Endothelial cell of umbilical vein (primary cell): ENCODE results near the gene SGMS2. TPM values are rescaled to one million over a fixed set of nuclear protein-coding genes. Genes with fewer than 3 reads are reported as not detected.

ENCODE experiments used
- BruUV-seq: library from RNA; stranded (reverse); fragments of 400-500 nt; replicated peaks from 2 replicates; lab custom pipeline; 2021; lab: Mats Ljungman, UMichigan
- CTCF ChIA-PET: fragments of 300-600, 350-600 bp; sonication (Branson Sonifier 250); formaldehyde crosslinking; loops from one replicate; lab custom pipeline; 2021; ENCODE audit warnings: antibody characterized with exemption, inconsistent platforms; lab: Charles Lee
- POLR2A ChIA-PET: fragments of 300-600, 350-600 bp; sonication (Branson Sonifier 250); formaldehyde crosslinking; loops from one replicate; lab custom pipeline; 2021; ENCODE audit warnings: antibody characterized with exemption, inconsistent platforms; lab: Charles Lee
- DNase-seq: peaks from one replicate; pipeline ENCODE4 v3.0.0-alpha.2; 2011; ENCODE audit warnings: low read depth, low spot score
- FAIRE-seq: peaks from 2 replicates; lab custom pipeline; 2011; peaks lifted over from hg19 to GRCh38; lab: Jason Lieb, UNC
- H2AFZ ChIP-seq: 2 replicates; pipeline ENCODE4 v1.6.0; 2012; ENCODE audit warnings: low read depth, low read length, control low read depth, inconsistent platforms
- H3K27ac ChIP-seq: 2 replicates; pipeline ENCODE4 v1.5.1; 2011; ENCODE audit warnings: low read depth, mild to moderate bottlenecking, control low read depth, low read length, moderate library complexity; ENCODE audit not compliant: insufficient read depth
- H3K27me3 ChIP-seq, 2 experiments: 2 replicates each; pipeline versions ENCODE4 v1.6.0 to v1.6.1; 2011; ENCODE audit warnings: low read length in 2 of 2, mixed read lengths in 1 of 2; ENCODE audit not compliant: control insufficient read depth in 2 of 2, insufficient read depth in 2 of 2
- H3K36me3 ChIP-seq, 2 experiments: 2 replicates in 1 of 2; 3 replicates in 1 of 2; pipeline ENCODE4 v1.5.1; 2011; ENCODE audit warnings: low read length in 2 of 2, mild to moderate bottlenecking in 1 of 2, moderate library complexity in 1 of 2; ENCODE audit not compliant: control insufficient read depth in 2 of 2, insufficient read depth in 2 of 2; ENCODE audit errors: extremely low read depth in 1 of 2
- H3K4me1 ChIP-seq: 3 replicates; pipeline ENCODE4 v1.5.1; 2011; ENCODE audit warnings: mild to moderate bottlenecking, low read length; ENCODE audit not compliant: control insufficient read depth, insufficient read depth; ENCODE audit errors: extremely low read depth
- H3K4me2 ChIP-seq: 2 replicates; pipeline ENCODE4 v1.6.1; 2011; ENCODE audit warnings: low read length, control low read depth, mixed read lengths; ENCODE audit not compliant: insufficient read depth
- H3K4me3 ChIP-seq, 3 experiments: fragments of 200-600 bp in 1 of 3; sonication (generic), shearing (Covaris generic) in 1 of 3; replicated peaks in 1 of 3; 2 replicates each; pipeline ENCODE4 v1.5.1; 2011 to 2016; ENCODE audit warnings: control low read depth in 3 of 3, low read length in 3 of 3, mild to moderate bottlenecking in 2 of 3, inconsistent platforms in 1 of 3, low read depth in 1 of 3, moderate library complexity in 1 of 3; ENCODE audit not compliant: insufficient read depth in 1 of 3
- H3K79me2 ChIP-seq: 2 replicates; pipeline ENCODE4 v1.6.0; 2012; ENCODE audit warnings: low read length, inconsistent platforms; ENCODE audit not compliant: control insufficient read depth, insufficient read depth
- H3K9ac ChIP-seq: replicated peaks from 2 replicates; pipeline ENCODE3; 2011; ENCODE audit warnings: low read length, control low read depth; ENCODE audit not compliant: insufficient read depth; ENCODE audit errors: extremely low read depth
- H3K9me1 ChIP-seq: replicated peaks from 3 replicates; pipeline ENCODE4 v1.6.0; 2011; ENCODE audit warnings: mild to moderate bottlenecking, low read length; ENCODE audit not compliant: control insufficient read depth, insufficient read depth; ENCODE audit errors: extremely low read depth
- H3K9me3 ChIP-seq: replicated peaks from 2 replicates; pipeline ENCODE4 v1.5.1; 2012; ENCODE audit warnings: low read length, inconsistent platforms; ENCODE audit not compliant: control insufficient read depth, insufficient read depth
- H4K20me1 ChIP-seq: replicated peaks from 2 replicates; pipeline ENCODE3; 2011; ENCODE audit warnings: mild to moderate bottlenecking, low read length; ENCODE audit not compliant: control insufficient read depth, insufficient read depth; ENCODE audit errors: extremely low read depth
- EZH2 ChIP-seq: IDR thresholded peaks from 2 replicates; pipeline ENCODE4 v1.6.1; 2012; ENCODE audit warnings: borderline replicate concordance, low read depth, mild to moderate bottlenecking, moderate library complexity, low read length, inconsistent platforms; ENCODE audit not compliant: severe bottlenecking
- FOS ChIP-seq: IDR thresholded peaks from 2 replicates; pipeline ENCODE4 v1.6.1; 2011; ENCODE audit warnings: mild to moderate bottlenecking, low read length, moderate library complexity, borderline replicate concordance; ENCODE audit not compliant: insufficient read depth
- GATA2 ChIP-seq: IDR thresholded peaks from 2 replicates; pipeline ENCODE4 v1.7.0; 2011; ENCODE audit warnings: low read depth, mild to moderate bottlenecking, moderate library complexity, mixed read lengths, low read length; ENCODE audit not compliant: insufficient read length, insufficient read depth
- JUN ChIP-seq: IDR thresholded peaks from 2 replicates; pipeline ENCODE4 v1.6.1; 2011; ENCODE audit warnings: borderline replicate concordance, low read depth; ENCODE audit not compliant: insufficient read length, insufficient read depth
- MYC ChIP-seq: IDR thresholded peaks from one replicate; pipeline ENCODE4 v1.6.1; 2011; ENCODE audit warnings: mild to moderate bottlenecking, low read depth, low read length
- POLR2A ChIP-seq: IDR thresholded peaks from 2 replicates; pipeline ENCODE4 v1.6.1; 2012; ENCODE audit warnings: low read depth, mild to moderate bottlenecking, control low read depth, low read length
- POLR2AphosphoS5 ChIP-seq: IDR thresholded peaks from 2 replicates; pipeline ENCODE4 v1.6.1; 2012; ENCODE audit warnings: low read depth, mild to moderate bottlenecking, control low read depth, low read length, moderate library complexity; ENCODE audit not compliant: insufficient read depth
- dilution Hi-C: fragments of 300-500 bp; cut with MboI; formaldehyde crosslinking; loops from one replicate; pipeline ENCODE4 v1.15.0; 2019; ENCODE audit warnings: low sequenced_read_pairs; ENCODE audit not compliant: extremely low pct_ligation_motif_present
- intact Hi-C: fragments of 100-400 bp; cut with micrococcal nuclease; formaldehyde crosslinking; loops from one replicate; pipeline ENCODE4 v1.10.0; 2022
- polyA plus RNA-seq, 4 experiments: library from polyadenylated mRNA; depleted of rRNA in 3 of 4; stranded (reverse) in 3 of 4; unstranded in 1 of 4; fragments of >200 nt; gene quantifications; 2 replicates each; pipeline versions ENCODE4 v1.2.1 to v1.2.3, GENCODE V29; 2011 to 2012; ENCODE audit warnings: missing spikeins in 1 of 4
- total RNA-seq: library from RNA; stranded (reverse); gene quantifications from 2 replicates; pipeline ENCODE4 v1.2.3, GENCODE V29; 2021
- TF ChIP-seq, protein P1 (sequence below): IDR thresholded peaks from 2 replicates; pipeline ENCODE4 v1.6.1; 2011; ENCODE audit not compliant: insufficient read depth, insufficient read length
- TF ChIP-seq, protein P2 (sequence below), 2 donors: IDR thresholded peaks; 1 replicate in 1 of 2; 2 replicates in 1 of 2; pipeline ENCODE4 v1.5.1; 2011; ENCODE audit warnings: low read length in 2 of 2, mild to moderate bottlenecking in 2 of 2, moderate library complexity in 2 of 2, control low read depth in 1 of 2, inconsistent platforms in 1 of 2, low read depth in 1 of 2; ENCODE audit not compliant: insufficient read depth in 1 of 2; ENCODE audit errors: extremely low read depth in 1 of 2

SGMS2 gene
- total and polyA plus RNA-seq, 2 donors (not counting 3 experiments of a cell fraction or from before 2014, with no cell fraction given): 33.0 to 33.2 TPM

DNA sequence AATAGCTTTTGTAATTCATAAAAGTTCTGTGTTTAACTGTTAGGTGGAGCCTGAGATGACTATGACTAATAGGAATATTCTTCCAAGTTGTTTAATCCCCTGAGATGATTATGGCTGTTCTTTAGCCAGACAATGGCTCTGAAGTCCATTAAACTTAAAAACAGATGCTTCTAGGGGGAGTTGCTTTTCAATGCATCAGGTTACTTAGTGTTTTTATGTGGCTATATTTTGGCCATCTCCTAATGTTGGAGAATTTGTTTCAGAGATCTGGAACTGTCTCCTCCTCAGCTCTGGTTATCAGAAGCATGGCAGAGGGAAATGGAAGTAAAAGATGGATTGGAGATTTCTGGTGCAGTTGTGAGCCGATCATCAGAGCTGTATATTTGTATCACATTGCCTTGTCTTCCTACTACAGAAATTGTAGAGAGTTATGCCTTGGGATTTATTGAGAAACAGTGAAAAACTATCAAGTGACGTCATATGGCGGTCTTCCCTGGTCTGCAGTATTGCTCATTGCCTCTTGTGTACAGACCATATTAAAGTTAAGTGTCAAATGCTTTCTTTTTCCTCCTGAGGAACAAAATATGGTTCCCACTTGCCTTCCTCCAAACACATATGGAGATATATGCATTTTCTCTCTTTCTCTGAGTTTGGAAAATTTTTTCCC is 29.8 kb downstream of the SGMS2 start:
- dilution Hi-C loops (no loop called here), intact Hi-C loops (loop anchor here (1.0 kb wide), 1 partner anchor 10 kb away; no protein-coding TSS in a partner anchor)
- Histone ChIP-seq H3K4me1 (peaks cover 21% of the 10 kb centered on the region), H3K4me2 (peak overlapping the region; percentile 50), H3K27ac (peak overlapping the region; percentile 67), H3K79me2 (peaks cover 44% of the 10 kb centered on the region), H3K9me1 (no peaks in the 10 kb centered on the region), H4K20me1 (no peaks in the 10 kb centered on the region), H2AFZ (no peak overlapping the region), H3K4me3 (peak overlapping the region in 1 of 3 experiments; percentile 37), H3K9ac (peak overlapping the region; percentile 48), H3K9me3 (no peaks in the 10 kb centered on the region), H3K27me3 (no peaks in the 10 kb centered on the region), H3K36me3 (no peaks in the 10 kb centered on the region)
- ChIA-PET CTCF (interaction anchor here (1.1 to 3.1 kb wide), 9 partner anchors 9 to 95 kb away, joined by 3 to 16 read pairs (median 5); no protein-coding TSS in a partner anchor), POLR2A (interaction anchor here (1.4 kb wide), 1 partner anchor 30 kb away, joined by 5 read pairs; the partner anchor contains the start of gene SGMS2)
- FAIRE-seq: no peak
- no peak for TF ChIP-seq MYC
- no peak for TF ChIP-seq JUN
- TF ChIP-seq POLR2A: no peak
- no peak for TF ChIP-seq GATA2
- no peak for TF ChIP-seq POLR2AphosphoS5
- TF ChIP-seq, protein P1, sequence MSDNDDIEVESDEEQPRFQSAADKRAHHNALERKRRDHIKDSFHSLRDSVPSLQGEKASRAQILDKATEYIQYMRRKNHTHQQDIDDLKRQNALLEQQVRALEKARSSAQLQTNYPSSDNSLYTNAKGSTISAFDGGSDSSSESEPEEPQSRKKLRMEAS: no peak
- TF ChIP-seq EZH2: no peak
- TF ChIP-seq, protein P2, sequence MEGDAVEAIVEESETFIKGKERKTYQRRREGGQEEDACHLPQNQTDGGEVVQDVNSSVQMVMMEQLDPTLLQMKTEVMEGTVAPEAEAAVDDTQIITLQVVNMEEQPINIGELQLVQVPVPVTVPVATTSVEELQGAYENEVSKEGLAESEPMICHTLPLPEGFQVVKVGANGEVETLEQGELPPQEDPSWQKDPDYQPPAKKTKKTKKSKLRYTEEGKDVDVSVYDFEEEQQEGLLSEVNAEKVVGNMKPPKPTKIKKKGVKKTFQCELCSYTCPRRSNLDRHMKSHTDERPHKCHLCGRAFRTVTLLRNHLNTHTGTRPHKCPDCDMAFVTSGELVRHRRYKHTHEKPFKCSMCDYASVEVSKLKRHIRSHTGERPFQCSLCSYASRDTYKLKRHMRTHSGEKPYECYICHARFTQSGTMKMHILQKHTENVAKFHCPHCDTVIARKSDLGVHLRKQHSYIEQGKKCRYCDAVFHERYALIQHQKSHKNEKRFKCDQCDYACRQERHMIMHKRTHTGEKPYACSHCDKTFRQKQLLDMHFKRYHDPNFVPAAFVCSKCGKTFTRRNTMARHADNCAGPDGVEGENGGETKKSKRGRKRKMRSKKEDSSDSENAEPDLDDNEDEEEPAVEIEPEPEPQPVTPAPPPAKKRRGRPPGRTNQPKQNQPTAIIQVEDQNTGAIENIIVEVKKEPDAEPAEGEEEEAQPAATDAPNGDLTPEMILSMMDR (IDR thresholded peaks at IDR 0.05; ENCODE audit: extremely low read depth in 1 of 2, insufficient read depth in 1 of 2, low read depth in 1 of 2, low read length in 2 of 2): no peak
- no peak for TF ChIP-seq FOS
- DNase-seq: no peak
- BruUV-seq: no TSS peak
